ENCODE results near the gene TRPC4AP.

The TRPC4AP gene

GRCh38 chr20:35015863-35016193 lies 76.8 kb downstream of the TRPC4AP start:
- H3K36me3 ChIP-seq, result peaks cover 98% of the 10 kb centered on the region
- H3K9me3 ChIP-seq, result no peaks in the 10 kb centered on the region
- no peaks in the 10 kb centered on the region for H3K27me3 ChIP-seq
- no peak overlapping the region for H3K4me3 ChIP-seq (ENCODE audit: low read depth in 1 of 2, low read length in 1 of 2)
- no peak for TF ChIP-seq CTCF (IDR thresholded peaks at IDR 0.05)
- H3K27ac ChIP-seq, result no peak overlapping the region
- H3K4me1 ChIP-seq (ENCODE audit: control insufficient read depth in 1 of 2, insufficient read depth in 1 of 2, low read depth in 1 of 2, low read length in 1 of 2), result no peaks in the 10 kb centered on the region

DNA sequence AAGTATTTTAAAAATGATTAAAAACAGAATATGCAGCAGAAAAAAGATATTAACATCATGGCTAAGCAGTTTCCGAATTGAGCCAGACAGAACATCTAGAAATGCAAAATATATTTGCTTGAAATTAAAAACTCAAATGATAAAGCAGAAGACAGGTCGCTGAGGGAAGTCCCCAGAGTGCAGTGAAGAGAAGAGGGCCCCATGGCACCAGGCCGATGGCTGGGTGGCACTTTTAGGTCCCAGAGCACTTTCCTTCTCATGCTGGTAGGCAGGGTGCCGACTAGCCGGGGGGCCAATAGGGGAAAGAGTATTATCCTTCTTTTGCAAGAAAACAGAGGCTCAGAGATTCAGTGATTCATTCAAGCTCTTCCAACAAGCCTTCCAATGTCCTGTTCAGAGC lies 78.1 kb downstream of the TRPC4AP start:
- H3K27ac ChIP-seq, result no peak overlapping the region
- H3K27me3 ChIP-seq, result no peaks in the 10 kb centered on the region
- H3K36me3 ChIP-seq, result peaks cover 98% of the 10 kb centered on the region
- no peaks in the 10 kb centered on the region for H3K9me3 ChIP-seq
- no peak for TF ChIP-seq CTCF (IDR thresholded peaks at IDR 0.05)
- H3K4me3 ChIP-seq (ENCODE audit: low read depth in 1 of 2, low read length in 1 of 2), result no peak overlapping the region
- no peaks in the 10 kb centered on the region for H3K4me1 ChIP-seq (ENCODE audit: control insufficient read depth in 1 of 2, insufficient read depth in 1 of 2, low read depth in 1 of 2, low read length in 1 of 2)

DNA sequence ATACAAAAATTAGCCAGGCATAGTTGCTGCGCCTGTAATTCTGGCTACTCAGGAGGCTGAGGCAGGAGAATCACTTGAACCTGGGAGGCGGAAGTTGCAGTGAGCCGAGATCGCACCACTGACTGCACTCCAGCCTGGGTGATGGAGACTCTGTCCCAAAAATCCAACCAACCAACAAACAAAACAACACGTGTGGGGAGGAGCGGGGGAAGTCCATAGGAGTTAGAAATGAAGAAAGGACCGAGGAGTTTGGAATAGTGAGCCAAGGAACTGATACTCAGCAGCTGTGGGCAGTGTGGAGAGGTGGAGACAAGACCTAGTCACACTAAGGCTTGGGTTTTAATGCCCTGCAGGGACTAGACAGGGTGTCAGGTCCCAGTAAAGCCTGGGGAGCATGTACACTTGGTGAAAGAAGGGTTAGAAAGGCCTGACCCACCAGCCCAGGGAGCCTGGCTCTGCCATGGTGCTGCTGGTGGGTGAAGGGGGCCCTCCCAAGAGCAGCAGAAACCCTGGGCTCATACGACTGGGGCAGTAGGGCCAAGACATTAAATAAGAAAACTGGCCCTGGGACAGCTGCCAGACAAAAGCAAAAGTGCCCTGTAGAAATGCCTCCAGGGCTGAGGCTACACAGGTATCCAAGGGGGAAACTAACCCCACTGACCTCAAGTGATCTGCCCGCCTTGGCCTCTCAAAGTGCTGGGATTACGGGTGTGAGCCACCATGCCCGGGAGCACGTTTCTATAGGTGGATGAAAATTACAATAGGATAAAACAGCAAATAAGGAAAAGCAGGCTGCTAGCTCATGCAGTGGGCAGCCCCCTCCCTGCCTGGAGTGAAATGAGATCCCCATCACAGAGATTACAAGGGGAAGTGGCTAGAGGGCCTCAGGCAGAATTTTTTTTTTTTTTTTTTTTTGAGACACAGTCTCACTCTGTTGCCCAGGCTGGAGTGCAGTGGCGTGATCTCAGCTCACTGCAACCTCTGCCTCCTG lies 78.9 kb downstream of the TRPC4AP start:
- no peak for TF ChIP-seq CTCF (IDR thresholded peaks at IDR 0.05)
- Histone ChIP-seq H3K4me1 (ENCODE audit: control insufficient read depth in 1 of 2, insufficient read depth in 1 of 2, low read depth in 1 of 2, low read length in 1 of 2) (no peaks in the 10 kb centered on the region), H3K27me3 (no peaks in the 10 kb centered on the region), H3K36me3 (peaks cover 98% of the 10 kb centered on the region), H3K4me3 (ENCODE audit: low read depth in 1 of 2, low read length in 1 of 2) (no peak overlapping the region), H3K9me3 (no peaks in the 10 kb centered on the region), H3K27ac (no peak overlapping the region)

DNA sequence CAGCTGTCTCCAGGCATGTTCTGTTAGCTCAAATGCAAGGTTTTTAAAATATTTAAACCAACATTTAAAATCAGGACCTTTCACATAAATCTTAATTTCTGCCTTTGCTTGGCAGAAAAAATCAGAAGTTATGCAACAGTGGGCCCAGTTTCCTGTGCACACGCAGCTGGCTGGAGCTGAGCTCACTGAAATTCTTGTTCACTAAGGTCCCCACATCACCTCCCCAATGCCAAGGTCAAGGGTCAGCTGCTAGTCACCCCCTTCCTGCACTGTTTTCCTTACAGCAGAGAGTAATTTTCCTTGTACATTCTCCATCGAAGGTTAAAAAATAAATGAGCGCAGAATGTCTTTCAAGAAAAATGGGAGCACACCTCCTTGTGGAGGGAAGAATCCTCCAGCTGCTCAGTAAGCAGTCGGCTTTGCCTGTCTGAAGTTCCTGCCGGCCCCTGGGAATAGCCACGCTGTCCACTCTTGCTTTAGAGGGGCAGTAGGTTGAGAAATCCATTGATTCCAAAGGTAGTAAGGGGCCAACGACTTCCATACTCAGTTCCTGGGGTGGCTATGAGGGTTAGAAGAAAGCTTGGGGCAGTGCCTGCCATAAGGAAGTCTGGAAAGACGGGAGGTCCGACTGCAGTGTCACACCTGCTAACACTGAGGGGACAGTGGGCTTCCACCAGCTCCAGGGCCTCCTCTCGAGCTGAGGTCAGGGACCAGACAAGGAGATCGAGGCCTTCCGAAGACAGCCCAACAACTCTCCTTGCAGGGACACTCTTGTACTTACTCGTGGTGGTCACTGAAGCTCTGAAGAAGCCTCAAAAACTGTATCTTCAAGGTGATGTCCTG lies 80.2 kb downstream of the TRPC4AP start:
- Histone ChIP-seq H3K4me1 (ENCODE audit: control insufficient read depth in 1 of 2, insufficient read depth in 1 of 2, low read depth in 1 of 2, low read length in 1 of 2) (no peaks in the 10 kb centered on the region), H3K36me3 (peaks cover 98% of the 10 kb centered on the region), H3K27ac (no peak overlapping the region), H3K27me3 (no peaks in the 10 kb centered on the region), H3K9me3 (no peaks in the 10 kb centered on the region), H3K4me3 (ENCODE audit: low read depth in 1 of 2, low read length in 1 of 2) (no peak overlapping the region)
- no peak for TF ChIP-seq CTCF (IDR thresholded peaks at IDR 0.05)

DNA sequence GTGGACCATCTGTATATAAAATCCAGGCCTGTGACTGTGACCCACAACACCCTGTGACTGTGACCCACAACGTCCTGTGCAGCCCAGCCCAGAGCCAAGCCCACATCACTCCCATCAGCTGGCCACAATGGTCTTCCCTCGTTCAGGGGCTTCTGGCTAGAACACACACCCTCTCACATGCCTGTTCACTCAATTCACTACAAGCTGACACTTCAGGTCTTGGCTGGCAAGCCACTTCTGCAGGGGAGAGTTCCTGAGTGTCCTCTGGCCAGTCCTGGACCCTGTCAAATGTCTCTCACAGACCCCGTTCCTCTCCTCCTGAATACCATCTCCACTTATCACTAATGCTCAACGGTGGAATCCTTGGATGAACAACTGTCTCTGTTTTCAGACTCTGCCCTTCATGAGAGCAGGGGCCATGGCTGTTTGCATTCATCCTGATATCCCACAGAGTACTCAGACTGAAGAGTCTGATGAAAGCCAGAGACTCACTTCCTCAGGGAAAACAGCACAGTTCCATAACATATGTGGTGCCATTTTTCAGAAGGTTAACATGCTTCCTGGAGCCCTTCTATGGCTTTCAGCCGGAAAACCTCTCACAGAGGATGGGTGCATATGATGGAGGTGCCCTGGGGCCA lies 80.9 kb downstream of the TRPC4AP start:
- no peaks in the 10 kb centered on the region for H3K9me3 ChIP-seq
- H3K4me3 ChIP-seq (ENCODE audit: low read depth in 1 of 2, low read length in 1 of 2), result no peak overlapping the region
- no peaks in the 10 kb centered on the region for H3K4me1 ChIP-seq (ENCODE audit: control insufficient read depth in 1 of 2, insufficient read depth in 1 of 2, low read depth in 1 of 2, low read length in 1 of 2)
- peaks cover 98% of the 10 kb centered on the region for H3K36me3 ChIP-seq
- H3K27me3 ChIP-seq, result no peaks in the 10 kb centered on the region
- no peak overlapping the region for H3K27ac ChIP-seq
- no peak for TF ChIP-seq CTCF (IDR thresholded peaks at IDR 0.05)
